ENCODE measurements around the gene NUP210L.

NUP210L gene

GRCh38 chr1:153995640-153996039, 159.2 kb downstream of the NUP210L start:
- no peak for TF ChIP-seq CTCF (IDR thresholded peaks at IDR 0.05; ENCODE audit: low read depth, low read length)
- H3K4me3 ChIP-seq (ENCODE audit: low read depth, low read length), result no peak overlapping the region
- no peak for DNase-seq (ENCODE audit: low read depth, low spot score)
- in situ Hi-C loops (cut with HindIII; ENCODE audit: low sequenced_read_pairs), result no loop called here

- no peak for TF ChIP-seq CTCF (IDR thresholded peaks at IDR 0.05; ENCODE audit: low read depth, low read length)
- DNase-seq (ENCODE audit: low read depth, low spot score), result no peak
- in situ Hi-C loops (cut with HindIII; ENCODE audit: low sequenced_read_pairs), result no loop called here
- H3K4me3 ChIP-seq (ENCODE audit: low read depth, low read length), result no peak overlapping the region
Measured at GRCh38 chr1:153995202-153995601, 159.7 kb downstream of the NUP210L start.

- TF ChIP-seq CTCF (IDR thresholded peaks at IDR 0.05; ENCODE audit: low read depth, low read length), result no peak
- DNase-seq (ENCODE audit: low read depth, low spot score), result no peak
- in situ Hi-C loops (cut with HindIII; ENCODE audit: low sequenced_read_pairs), result no loop called here
- peak overlapping the region; percentile 88 for H3K4me3 ChIP-seq (ENCODE audit: low read depth, low read length)
Measured at GRCh38 chr1:153991806-153992205, 163.1 kb downstream of the NUP210L start.

- no peak for TF ChIP-seq CTCF (IDR thresholded peaks at IDR 0.05; ENCODE audit: low read depth, low read length)
- in situ Hi-C loops (cut with HindIII; ENCODE audit: low sequenced_read_pairs), result no loop called here
- DNase-seq (ENCODE audit: low read depth, low spot score), result no peak
Measured at GRCh38 chr1:153991151-153991630, 163.7 kb downstream of the NUP210L start.

GRCh38 chr1:153990468-153991150, 164.3 kb downstream of the NUP210L start, which contains the start of gene RPS27:
Gene RPS27, plus strand, starts transcription at chr1:153990762. Its CDS starts 35 bp downstream, at chr1:153990797.
- TF ChIP-seq CTCF (IDR thresholded peaks at IDR 0.05; ENCODE audit: low read depth, low read length), result no peak
- peak within 1 kb of the TSS; percentile 88 for H3K4me3 ChIP-seq (ENCODE audit: low read depth, low read length)
- DNase-seq (ENCODE audit: low read depth, low spot score), result peak; percentile 97
- in situ Hi-C loops (cut with HindIII; ENCODE audit: low sequenced_read_pairs), result no loop called here

More at GRCh38 chr1:153991151-153991630, 163.7 kb downstream of the NUP210L start:
- peak overlapping the region; percentile 88 for H3K4me3 ChIP-seq (ENCODE audit: low read depth, low read length)

GRCh38 chr1:153987621-153988020, 167.3 kb downstream of the NUP210L start:
- in situ Hi-C loops (cut with HindIII; ENCODE audit: low sequenced_read_pairs), result no loop called here
- TF ChIP-seq CTCF (IDR thresholded peaks at IDR 0.05; ENCODE audit: low read depth, low read length), result no peak
- DNase-seq (ENCODE audit: low read depth, low spot score), result no peak
- H3K4me3 ChIP-seq (ENCODE audit: low read depth, low read length), result no peak overlapping the region

Data from astrocyte of the spinal cord (primary cell).